Jurkat, Clone E6-1 (cell line): Measurements from ENCODE around the gene SPATA6L. TPM values are rescaled to one million over a fixed set of nuclear protein-coding genes. Genes with fewer than 3 reads are reported as not detected.

Source experiments
- DNase-seq: peaks from one replicate; pipeline ENCODE4 v3.0.0-alpha.2; 2011; ENCODE audit warnings: low read depth, low spot score
- H3K4me3 ChIP-seq: 2 replicates; pipeline ENCODE4 v1.5.1; 2011; ENCODE audit warnings: mild to moderate bottlenecking, low read length, control low read depth, moderate library complexity
- polyA plus RNA-seq: library from polyadenylated mRNA; unstranded; fragments of >200 nt; gene quantifications from one replicate; pipeline ENCODE4 v1.2.1, GENCODE V29; 2012; ENCODE audit warnings: missing spikeins; ENCODE audit not compliant: insufficient read length, insufficient read depth

SPATA6L gene
- 2.0 TPM for polyA plus RNA-seq

DNA sequence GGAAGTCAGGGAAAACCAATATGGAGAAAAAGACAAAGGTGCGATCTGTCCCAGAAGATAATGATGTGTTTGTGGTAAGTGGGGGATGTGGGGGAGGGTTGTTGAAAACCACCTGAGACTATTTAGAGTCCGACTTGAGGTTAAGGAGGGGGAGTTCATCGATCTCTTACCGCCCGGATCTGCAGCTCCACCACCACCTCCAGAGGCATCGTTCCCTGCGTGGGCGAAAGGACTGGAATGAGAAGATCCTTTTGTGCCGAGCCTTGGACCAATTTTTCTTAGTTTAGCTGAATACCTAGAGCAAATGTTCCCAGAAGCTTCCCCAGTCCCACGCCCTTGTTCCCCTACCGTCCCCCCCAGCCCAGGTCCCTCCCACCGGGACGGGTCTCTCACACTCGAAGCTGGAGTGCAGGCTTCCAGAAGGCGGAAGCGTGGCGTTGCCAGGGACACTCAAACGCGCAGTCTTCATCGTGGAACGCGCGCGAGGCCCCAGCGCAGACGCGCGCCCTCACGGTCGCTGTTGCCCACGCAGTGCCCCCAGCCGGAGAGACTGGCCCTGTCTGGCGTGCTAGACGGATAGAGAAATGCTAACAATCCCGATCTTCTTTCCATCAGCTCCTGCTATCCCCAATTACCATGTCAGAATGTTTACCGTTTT, at the start of gene SPATA6L:
SPATA6L (minus strand) TSS at position 439 of the 658 bp plus-strand sequence; CDS start at position 209, 230 bp downstream.
- no peak within 1 kb of the TSS for H3K4me3 ChIP-seq
- DNase-seq = no peak

DNA sequence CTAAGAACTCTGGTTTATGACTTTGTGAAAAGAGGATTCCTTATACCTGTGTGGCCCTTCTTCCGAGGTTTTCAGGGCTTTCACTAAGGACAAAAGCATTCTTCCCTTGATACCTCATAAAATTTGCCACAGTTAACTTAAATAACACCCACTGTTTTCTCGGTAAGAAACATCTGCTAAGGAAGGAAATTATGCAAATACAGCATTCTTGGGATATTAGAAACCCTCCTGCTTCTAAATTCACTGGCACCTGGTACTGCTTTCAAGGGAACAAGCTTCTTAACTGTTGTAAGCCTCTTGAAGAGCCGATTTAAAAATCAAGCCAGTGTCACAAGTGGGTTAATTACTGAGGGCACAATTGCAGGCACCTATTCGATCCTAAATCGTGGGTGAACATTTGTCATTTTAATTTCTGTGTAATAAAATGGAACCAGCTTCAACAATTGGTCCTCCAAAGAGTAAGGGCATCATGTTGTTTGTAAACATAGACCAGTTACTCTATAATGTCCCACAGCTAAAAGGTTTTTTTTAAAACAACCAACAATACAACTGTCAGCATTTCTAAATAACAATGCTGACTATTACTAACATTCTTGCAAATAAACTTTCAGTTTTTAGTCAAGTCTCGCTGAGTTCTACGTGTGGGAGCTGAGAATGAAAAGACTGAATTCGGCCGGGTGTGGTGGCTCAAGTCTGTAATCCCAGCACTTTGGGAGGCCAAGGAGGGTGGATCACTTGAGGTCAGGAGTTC, 48.2 kb upstream of the SPATA6L start:
- H3K4me3 ChIP-seq = no peak overlapping the region
- no peak for DNase-seq

- H3K4me3 ChIP-seq = no peak overlapping the region
- DNase-seq = no peak
Measured at GRCh38 chr9:4713849-4714248, 47.6 kb upstream of the SPATA6L start.

GRCh38 chr9:4709380-4709779, 43.1 kb upstream of the SPATA6L start:
- DNase-seq = no peak

GRCh38 chr9:4706971-4707622, 40.8 kb upstream of the SPATA6L start:
- no peak overlapping the region for H3K4me3 ChIP-seq
- no peak for DNase-seq

More at GRCh38 chr9:4709380-4709779, 43.1 kb upstream of the SPATA6L start:
- H3K4me3 ChIP-seq = no peak overlapping the region

GRCh38 chr9:4706021-4706420, 39.7 kb upstream of the SPATA6L start:
- H3K4me3 ChIP-seq = no peak overlapping the region
- DNase-seq = no peak

DNA sequence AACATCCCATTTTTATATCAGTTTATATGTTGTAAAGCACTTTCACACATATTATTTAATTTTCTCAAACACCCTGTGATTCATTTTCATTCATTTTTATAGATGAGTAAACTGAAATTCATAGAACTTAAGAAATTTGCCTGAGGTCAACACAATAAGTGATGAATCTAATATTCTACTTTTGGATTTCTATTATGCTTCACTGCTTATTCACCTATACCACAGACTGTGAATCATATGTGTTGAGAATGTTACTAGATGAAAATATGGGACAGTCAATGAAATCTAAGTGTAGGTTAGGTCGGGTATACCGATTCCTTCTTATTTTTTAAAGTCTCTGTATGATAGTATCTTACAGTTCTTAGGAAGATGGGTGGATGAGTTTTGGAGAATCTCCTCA, 37.8 kb upstream of the SPATA6L start:
- DNase-seq = no peak
- no peak overlapping the region for H3K4me3 ChIP-seq

GRCh38 chr9:4701526-4701925, 35.2 kb upstream of the SPATA6L start:
- no peak overlapping the region for H3K4me3 ChIP-seq

GRCh38 chr9:4700932-4701331, 34.7 kb upstream of the SPATA6L start:
- no peak overlapping the region for H3K4me3 ChIP-seq
- no peak for DNase-seq

More at GRCh38 chr9:4701526-4701925, 35.2 kb upstream of the SPATA6L start:
- DNase-seq = no peak

DNA sequence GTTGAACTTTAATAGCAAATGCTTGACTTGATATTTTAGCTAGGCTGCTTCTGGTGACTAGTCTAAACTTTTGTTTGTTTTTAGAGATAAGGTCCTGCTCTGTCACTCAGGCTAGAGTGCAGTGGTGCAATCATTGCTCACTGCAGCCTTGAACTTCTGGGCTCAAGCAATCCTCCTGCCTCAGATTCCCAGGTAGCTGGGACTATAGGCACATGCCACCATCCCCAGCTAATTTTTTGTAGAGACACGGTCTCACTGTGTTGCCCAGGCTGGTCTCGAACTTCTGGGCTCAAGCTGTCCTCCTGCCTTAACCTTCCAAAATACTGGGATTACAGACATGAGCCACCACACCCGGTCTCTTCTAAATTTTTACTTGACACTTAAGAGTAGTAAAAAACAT, 33.8 kb upstream of the SPATA6L start:
- no peak for DNase-seq
- H3K4me3 ChIP-seq = no peak overlapping the region

- no peak for DNase-seq
- H3K4me3 ChIP-seq = no peak overlapping the region
Measured at GRCh38 chr9:4691795-4692194, 25.5 kb upstream of the SPATA6L start.

GRCh38 chr9:4690144-4690543, 23.9 kb upstream of the SPATA6L start:
- no peak for DNase-seq
- no peak overlapping the region for H3K4me3 ChIP-seq

DNA sequence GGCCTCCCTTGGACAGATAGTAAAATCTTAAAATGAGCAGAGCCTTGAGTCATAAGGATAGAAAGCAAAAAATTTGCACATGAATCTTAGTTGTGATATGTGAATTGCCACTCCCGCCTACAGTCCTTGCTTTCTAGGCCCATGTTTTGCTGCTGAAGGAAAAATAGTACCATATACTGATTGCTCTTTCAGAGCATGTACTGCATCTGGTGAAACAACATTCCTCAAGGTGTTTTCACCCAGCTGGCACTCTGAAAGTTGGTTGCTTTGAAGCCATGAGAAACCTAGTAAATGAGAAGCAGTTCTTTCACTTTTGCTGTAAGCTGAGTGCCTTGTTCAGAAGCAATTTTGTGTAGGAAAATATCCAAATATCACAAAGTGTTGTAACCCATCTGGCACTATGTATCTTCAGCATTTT, 23.4 kb upstream of the SPATA6L start:
- no peak for DNase-seq
- H3K4me3 ChIP-seq = no peak overlapping the region

DNA sequence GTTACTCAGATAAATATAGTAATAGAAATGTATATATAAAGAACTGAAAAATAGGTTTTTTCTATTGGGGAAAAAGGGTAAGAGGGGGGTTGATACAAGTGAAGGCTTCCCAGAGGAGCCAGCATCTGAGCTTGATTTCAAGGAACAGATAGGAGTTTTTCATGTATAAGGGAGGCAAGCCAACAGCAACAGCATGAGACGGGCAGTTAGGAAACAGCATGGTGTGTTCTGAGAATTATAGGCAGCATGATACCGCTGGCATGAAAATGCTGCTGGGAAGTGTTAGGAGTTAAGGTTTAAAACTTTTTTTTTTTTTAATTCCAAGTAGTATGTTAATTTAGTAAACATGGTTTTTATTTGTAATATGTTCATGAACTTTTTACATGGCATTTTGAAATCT, 22.7 kb upstream of the SPATA6L start:
- no peak for DNase-seq
- no peak overlapping the region for H3K4me3 ChIP-seq

DNA sequence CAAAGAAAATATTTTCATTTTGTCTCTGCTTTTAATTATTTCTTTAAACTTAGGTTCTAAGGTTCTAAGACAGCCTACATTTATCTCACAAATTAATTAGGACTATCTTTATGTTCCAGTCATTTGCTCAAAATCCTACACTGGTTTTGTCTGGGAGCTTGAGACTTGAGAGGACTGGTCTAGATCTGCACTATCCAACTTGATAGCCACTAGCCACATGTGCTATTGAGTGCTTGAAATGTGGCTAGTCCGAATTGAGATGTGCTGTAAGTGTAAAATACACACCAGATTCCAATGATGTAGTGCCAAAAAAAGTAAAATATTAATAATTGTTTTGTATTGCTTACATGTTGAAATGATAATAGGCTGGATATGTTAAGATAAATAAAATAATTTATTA, 20.3 kb upstream of the SPATA6L start:
- DNase-seq = no peak
- no peak overlapping the region for H3K4me3 ChIP-seq

GRCh38 chr9:4686112-4686511, 19.8 kb upstream of the SPATA6L start:
- DNase-seq = no peak
- no peak overlapping the region for H3K4me3 ChIP-seq

DNA sequence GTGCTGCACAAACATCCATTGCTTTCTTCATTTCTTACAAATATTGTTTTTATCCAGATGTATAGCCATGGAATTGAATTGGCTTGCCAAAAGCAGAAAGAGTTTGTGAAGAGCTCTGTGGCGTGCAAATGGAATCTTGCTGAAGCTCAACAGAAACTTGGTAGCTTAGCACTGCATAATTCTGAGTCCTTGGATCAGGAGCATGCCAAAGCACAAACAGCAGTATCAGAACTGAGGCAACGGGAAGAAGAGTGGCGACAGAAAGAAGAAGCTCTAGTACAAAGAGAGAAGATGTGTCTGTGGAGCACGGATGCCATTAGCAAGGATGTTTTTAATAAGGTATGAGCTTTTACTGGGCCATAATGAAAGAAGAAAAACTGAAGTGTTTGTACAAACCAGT, 18.5 kb upstream of the SPATA6L start:
- no peak for DNase-seq
- no peak overlapping the region for H3K4me3 ChIP-seq

- H3K4me3 ChIP-seq = peak overlapping the region; percentile 86
- no peak for DNase-seq
Measured at GRCh38 chr9:4680750-4681149, 14.5 kb upstream of the SPATA6L start.

DNA sequence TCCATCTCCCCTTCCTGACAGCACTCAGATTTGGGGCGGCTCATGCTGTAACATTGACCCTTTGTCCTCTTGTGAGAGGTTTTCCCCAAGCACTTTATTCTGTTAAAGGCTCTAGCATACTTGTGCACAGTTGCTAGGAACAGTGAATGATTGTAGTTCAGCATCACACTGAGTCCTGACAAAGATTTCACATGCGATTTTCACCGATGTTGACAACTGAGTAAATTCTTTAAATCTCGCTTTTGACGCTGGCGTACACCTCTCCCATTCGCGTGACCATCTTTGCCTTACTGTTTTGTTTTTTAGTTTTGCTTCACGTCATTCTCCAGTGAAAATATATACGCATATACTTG, 13.9 kb upstream of the SPATA6L start:
- DNase-seq = no peak
- H3K4me3 ChIP-seq = peak overlapping the region; percentile 86
